ENCODE data around the gene TMEM178A. TPM values are rescaled to one million over a fixed set of nuclear protein-coding genes. Genes with fewer than 3 reads are reported as not detected.

The TMEM178A gene
- total RNA-seq, 1 experiment from 2014 or later: 0.50 TPM

GRCh38 chr2:39733070-39733674 is 67.5 kb downstream of the TMEM178A start:
- intact Hi-C loops (cut with micrococcal nuclease; ENCODE audit: unreplicated experiment): loop anchor here (5.0 kb wide), 1 partner anchor 141 kb away; no protein-coding TSS in a partner anchor
- DNase-seq: no peak
- BruUV-seq (replicated peaks): no TSS peak
- no peaks in the 10 kb centered on the region for H3K27me3 Mint-ChIP-seq (ENCODE audit: unreplicated experiment)
- no peaks in the 10 kb centered on the region for H3K4me1 Mint-ChIP-seq (ENCODE audit: low read depth, unreplicated experiment)
- no peak for TF ChIP-seq CTCF (IDR thresholded peaks at IDR 0.05; ENCODE audit: unreplicated experiment)
- H3K4me3 Mint-ChIP-seq (ENCODE audit: low read depth, unreplicated experiment): no peak overlapping the region
- no peak overlapping the region for H3K27ac Mint-ChIP-seq (ENCODE audit: unreplicated experiment)
- no peaks in the 10 kb centered on the region for H3K36me3 Mint-ChIP-seq (ENCODE audit: insufficient read depth, unreplicated experiment)
- no peaks in the 10 kb centered on the region for H3K9me3 Mint-ChIP-seq (ENCODE audit: low read depth, unreplicated experiment)
- CTCF ChIA-PET: no interaction called here

GRCh38 chr2:39734445-39734844 is 68.7 kb downstream of the TMEM178A start:
- H3K9me3 Mint-ChIP-seq (ENCODE audit: low read depth, unreplicated experiment): no peaks in the 10 kb centered on the region
- BruUV-seq (replicated peaks): no TSS peak
- H3K4me3 Mint-ChIP-seq (ENCODE audit: low read depth, unreplicated experiment): no peak overlapping the region
- no peak for TF ChIP-seq CTCF (IDR thresholded peaks at IDR 0.05; ENCODE audit: unreplicated experiment)
- H3K27ac Mint-ChIP-seq (ENCODE audit: unreplicated experiment): no peak overlapping the region
- CTCF ChIA-PET: no interaction called here
- H3K4me1 Mint-ChIP-seq (ENCODE audit: low read depth, unreplicated experiment): no peaks in the 10 kb centered on the region
- no peaks in the 10 kb centered on the region for H3K36me3 Mint-ChIP-seq (ENCODE audit: insufficient read depth, unreplicated experiment)
- intact Hi-C loops (cut with micrococcal nuclease; ENCODE audit: unreplicated experiment): loop anchor here (5.0 kb wide), 1 partner anchor 142 kb away; no protein-coding TSS in a partner anchor
- H3K27me3 Mint-ChIP-seq (ENCODE audit: unreplicated experiment): no peaks in the 10 kb centered on the region
- no peak for DNase-seq

DNA sequence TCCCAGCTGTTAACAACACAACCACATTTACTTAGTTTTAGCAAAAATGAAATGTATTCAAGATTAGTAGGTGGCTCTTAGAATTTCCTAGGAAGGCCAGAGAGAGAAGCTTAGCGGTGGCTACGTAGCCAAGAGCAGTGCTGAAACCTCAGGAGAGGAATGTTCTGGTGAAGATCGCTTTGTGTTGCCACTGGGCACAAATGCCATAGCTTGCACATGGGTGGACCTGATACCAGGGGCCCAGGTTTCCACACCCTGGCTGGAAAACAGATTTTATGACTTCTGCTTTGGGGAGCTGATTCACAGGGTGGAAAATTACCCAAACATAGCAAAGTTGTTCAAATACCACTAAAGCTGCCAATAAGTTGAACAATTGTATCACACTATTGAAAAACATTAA is 69.9 kb downstream of the TMEM178A start:
- Mint-ChIP-seq H3K27ac (ENCODE audit: unreplicated experiment) (no peak overlapping the region), H3K4me3 (ENCODE audit: low read depth, unreplicated experiment) (no peak overlapping the region), H3K4me1 (ENCODE audit: low read depth, unreplicated experiment) (no peaks in the 10 kb centered on the region), H3K9me3 (ENCODE audit: low read depth, unreplicated experiment) (no peaks in the 10 kb centered on the region), H3K36me3 (ENCODE audit: insufficient read depth, unreplicated experiment) (no peaks in the 10 kb centered on the region), H3K27me3 (ENCODE audit: unreplicated experiment) (no peaks in the 10 kb centered on the region)
- intact Hi-C loops (cut with micrococcal nuclease; ENCODE audit: unreplicated experiment): no loop called here
- BruUV-seq (replicated peaks): no TSS peak
- CTCF ChIA-PET: no interaction called here
- no peak for TF ChIP-seq CTCF (IDR thresholded peaks at IDR 0.05; ENCODE audit: unreplicated experiment)
- no peak for DNase-seq

- CTCF ChIA-PET: no interaction called here
- Mint-ChIP-seq H3K27me3 (ENCODE audit: unreplicated experiment) (no peaks in the 10 kb centered on the region), H3K36me3 (ENCODE audit: insufficient read depth, unreplicated experiment) (no peaks in the 10 kb centered on the region), H3K27ac (ENCODE audit: unreplicated experiment) (no peak overlapping the region), H3K4me3 (ENCODE audit: low read depth, unreplicated experiment) (no peak overlapping the region), H3K4me1 (ENCODE audit: low read depth, unreplicated experiment) (no peaks in the 10 kb centered on the region), H3K9me3 (ENCODE audit: low read depth, unreplicated experiment) (no peaks in the 10 kb centered on the region)
- no peak for TF ChIP-seq CTCF (IDR thresholded peaks at IDR 0.05; ENCODE audit: unreplicated experiment)
- BruUV-seq (replicated peaks): no TSS peak
- DNase-seq: no peak
- intact Hi-C loops (cut with micrococcal nuclease; ENCODE audit: unreplicated experiment): no loop called here
These were observed 70.9 kb downstream of the TMEM178A start for GRCh38 chr2:39736640-39737039.

Measured in Calu3 (cell line).